Activated CD4-positive, CD25-positive, alpha-beta regulatory T cell treated with anti-CD3 and anti-CD28 coated beads, Interleukin-2, amount 50 U/mL, for 72 hours (primary cell): Measurements from ENCODE around the gene AASDHPPT.
"Not testable (repeated sequence)": the region's sequence is repeated elsewhere in the genome, so short reads cannot be mapped to it uniquely, and the experiment has no call there.

Source experiments
- DNase-seq: peaks from one replicate; pipeline ENCODE4 v3.0.0; 2021

AASDHPPT gene, protein sequence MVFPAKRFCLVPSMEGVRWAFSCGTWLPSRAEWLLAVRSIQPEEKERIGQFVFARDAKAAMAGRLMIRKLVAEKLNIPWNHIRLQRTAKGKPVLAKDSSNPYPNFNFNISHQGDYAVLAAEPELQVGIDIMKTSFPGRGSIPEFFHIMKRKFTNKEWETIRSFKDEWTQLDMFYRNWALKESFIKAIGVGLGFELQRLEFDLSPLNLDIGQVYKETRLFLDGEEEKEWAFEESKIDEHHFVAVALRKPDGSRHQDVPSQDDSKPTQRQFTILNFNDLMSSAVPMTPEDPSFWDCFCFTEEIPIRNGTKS

DNA sequence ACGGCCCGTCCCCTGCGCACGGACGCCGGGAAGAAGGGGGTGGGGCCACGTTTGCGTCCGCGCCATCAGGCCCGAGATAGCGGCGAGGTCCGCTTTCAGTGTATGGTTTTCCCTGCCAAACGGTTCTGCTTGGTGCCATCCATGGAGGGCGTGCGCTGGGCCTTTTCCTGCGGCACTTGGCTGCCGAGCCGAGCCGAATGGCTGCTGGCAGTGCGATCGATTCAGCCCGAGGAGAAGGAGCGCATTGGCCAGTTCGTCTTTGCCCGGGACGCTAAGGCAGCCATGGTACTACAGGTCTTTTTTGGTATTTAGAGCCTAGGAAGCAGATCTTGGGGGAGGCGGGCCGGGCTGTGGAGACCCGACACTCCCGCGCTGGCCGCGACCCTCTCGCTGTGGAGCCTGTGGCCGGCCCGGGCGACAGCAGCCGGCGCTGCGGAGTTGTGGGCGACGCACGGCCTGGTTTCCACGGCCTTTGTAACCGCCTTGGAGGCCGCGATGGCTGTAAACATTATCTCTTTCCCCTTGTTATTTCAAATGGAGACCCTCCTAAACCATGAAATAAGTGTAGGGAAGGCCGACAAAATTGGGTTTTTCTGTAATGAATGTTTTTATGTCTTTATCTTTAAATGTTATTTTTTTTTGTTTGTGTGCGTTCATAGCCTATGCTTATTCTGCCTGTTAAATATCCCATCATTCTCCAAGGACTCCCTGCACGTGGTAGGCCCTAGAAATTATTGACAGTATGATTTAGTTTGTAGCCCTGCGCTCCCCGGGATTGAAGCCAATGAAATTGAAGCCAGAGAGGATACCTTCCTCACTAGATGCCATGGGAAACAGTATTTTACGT lies at the start of gene AASDHPPT:
Gene AASDHPPT (plus strand): TSS at position 54 of the 847 bp plus-strand sequence. CDS start 49 bp downstream, at position 103.
- no peak for DNase-seq

DNA sequence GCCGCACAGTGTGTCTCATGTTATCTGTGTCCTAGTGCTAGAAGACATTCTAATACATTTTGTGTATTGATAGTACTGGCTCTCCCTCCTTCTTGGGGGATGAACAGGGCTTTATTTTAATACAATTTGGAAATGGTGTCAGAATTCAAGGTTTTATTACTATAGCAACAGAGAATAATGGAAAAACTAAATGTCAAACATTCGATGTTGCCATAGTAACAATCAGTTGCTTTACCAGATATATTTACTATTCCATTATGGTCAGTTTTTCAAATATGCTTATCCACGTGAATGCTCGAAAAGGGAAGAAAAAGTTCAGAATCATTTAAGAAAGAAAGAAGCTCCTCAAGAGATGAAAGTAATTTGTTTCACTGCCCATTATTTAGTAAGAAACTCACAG lies 46.9 kb upstream of the AASDHPPT start:
- no peak for DNase-seq

DNA sequence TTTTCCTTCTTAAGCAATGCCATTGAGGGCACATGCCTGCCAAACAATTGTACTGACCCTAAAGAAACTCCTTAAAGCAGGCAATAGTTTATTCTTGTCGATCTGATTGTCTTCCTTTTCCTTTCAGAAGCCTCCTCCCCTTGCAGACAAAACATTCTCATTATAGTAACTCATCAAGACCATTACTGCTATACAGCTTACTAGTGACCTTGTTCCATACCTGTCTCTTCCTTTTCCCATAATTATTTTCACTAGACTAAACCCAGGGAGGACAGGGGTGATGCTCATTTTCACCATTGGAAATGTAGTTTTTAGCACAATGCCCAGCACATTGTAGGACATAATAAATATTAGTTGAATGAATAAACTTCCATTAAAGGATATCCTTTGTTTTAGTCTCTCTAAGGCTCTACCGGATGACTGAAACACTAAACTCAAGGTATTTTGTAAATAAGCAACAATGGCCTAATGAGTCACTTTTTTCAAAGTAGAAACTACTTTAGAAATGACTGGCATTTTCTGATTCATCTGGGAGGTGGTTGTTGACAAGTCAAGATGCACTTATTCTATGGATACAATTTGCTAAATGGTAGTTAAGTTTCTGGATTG lies 46.2 kb upstream of the AASDHPPT start:
- no peak for DNase-seq

DNA sequence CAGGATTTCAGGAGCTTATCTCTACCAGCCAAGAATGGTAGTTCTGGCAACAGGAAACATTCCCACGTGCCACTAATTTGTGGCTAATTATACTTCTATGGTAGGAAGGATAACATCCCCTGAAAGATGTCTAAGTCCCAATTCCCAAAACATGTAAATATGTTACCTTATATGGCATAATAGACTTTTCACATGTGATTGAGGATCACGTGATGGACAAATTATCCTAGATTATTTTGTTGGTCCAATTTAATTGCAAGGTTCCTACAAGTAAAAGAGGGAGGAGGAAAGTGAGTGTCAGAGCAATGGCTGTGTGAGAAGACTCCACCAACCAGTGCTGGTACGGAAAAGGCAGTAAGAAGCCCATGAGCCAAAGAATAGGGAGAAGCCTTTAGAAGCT lies 45.5 kb upstream of the AASDHPPT start:
- DNase-seq: no peak

DNA sequence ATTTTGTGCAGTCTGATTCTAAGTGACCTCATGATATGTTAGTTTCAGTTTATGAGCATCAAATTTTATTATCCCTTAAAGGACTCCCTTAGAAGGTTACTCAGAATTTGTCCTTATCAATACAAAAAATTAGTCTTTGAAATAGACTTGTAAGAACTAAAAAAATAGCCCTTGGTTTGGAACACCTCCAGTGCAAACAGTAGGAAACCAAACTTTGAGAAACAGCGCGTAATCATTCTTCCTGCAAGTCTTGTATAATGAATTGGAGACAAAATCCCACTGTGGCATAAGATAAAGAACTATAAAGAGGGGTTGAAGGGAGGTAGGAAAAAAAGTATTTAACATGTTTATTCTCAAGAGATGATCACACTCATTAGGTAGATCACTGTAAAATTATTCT lies 44.6 kb upstream of the AASDHPPT start:
- no peak for DNase-seq

DNA sequence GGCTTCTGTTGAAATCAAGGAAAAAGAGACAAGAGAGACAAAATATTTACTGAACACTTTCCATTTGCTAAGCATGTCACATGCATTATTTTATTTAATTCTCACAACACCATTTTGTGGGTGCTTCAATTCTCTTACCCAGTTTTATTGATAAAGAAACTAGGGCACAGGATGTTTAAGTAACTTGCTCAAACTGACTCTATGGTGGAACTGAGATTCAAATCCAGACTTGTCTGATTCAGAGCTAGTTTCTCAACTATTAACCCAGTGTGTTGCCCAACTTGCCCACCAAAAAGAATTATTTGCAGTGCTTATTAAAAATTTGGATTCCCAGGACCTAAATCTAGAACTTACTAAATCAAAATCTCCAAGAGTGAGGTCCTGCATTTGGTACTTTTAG lies 33.9 kb upstream of the AASDHPPT start:
- DNase-seq: no peak

DNA sequence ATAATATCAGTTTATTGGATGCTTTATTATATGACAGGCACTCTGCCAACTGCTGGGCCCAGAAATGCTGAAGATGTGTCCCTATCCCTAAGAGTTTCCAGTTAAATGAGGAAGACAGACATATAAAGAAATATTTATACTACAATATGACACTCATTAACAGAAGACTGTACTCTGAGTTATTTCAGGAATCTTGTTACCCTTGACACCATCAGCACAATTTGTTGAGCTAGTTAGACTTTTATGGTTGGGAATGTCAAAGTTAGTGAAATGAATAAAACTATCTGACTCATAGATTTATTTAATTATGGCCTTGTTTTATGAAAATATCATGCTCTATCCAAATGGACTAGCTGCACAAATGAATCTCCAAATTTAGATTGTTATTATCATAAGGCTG lies 29.8 kb upstream of the AASDHPPT start:
- no peak for DNase-seq

DNA sequence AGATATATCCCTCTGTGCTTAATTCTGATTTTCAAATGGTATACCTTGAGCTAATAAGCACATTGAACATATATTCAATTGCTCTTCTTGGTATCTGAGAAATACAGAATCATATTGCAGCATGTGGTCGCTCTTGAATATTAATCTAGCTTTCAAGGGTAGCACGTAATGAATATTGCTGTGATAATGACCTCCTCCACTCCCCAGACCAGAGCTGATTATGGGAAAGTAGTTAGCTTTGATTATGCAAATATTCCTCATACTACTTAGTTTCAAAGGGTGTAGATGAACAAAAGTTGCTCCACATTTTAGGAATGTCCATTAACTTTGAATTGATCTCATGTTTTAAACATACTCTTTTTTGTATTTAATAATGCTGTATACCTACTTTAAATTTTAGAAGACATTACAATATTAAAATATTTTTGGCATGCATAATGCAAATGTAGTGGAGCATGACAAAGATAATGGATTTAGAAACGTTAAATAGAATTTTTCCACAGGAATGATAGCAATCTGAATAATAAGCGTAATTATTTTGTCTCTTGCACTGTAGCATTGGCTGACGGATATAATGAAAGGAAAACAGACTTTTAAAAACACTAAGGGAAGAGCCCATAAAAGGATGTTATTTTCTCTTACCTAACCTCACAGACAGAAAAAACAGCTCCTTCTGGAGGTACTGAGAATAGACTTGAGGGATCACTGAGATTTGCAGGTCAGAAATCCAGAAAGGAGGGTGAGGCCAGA lies 27.6 kb upstream of the AASDHPPT start:
- DNase-seq: no peak

DNA sequence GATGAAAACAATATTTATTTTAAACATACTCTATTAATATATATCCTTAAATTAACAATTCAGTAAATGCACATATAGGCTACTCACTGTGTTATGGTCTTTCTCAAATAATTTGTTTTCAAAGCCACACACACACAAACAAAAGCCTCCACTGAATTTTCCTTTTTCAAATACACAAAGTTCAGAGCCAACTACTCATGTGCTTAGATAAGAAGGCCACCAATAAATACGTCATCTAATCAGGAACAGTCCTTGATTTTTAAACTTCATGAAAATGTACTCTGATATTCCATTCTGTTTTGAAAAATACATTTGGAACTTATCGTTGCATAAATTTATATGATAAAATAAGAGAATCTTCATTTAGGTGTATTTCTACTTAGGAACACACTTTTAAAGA lies 26.4 kb upstream of the AASDHPPT start:
- no peak for DNase-seq

DNA sequence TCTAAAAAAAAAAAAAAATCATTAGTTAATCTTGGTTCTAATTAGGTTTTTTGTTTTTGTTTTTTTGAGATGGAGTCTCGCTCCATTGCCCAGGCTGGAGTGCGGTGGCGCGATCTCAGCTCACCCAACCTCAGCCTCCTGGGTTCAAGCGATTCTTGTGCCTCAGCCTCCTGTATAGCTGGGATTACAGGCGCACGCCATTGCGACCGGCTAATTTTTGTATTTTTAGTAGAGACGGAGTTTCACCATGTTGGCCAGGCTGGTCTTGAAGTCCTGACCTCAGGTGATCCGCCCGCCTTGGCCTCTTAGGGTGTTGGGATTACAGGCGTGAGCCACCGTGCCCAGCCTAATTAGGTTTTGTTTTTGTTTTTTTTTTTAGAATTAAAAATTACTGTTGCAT lies 19.1 kb upstream of the AASDHPPT start:
- DNase-seq: not testable (repeated sequence)

DNA sequence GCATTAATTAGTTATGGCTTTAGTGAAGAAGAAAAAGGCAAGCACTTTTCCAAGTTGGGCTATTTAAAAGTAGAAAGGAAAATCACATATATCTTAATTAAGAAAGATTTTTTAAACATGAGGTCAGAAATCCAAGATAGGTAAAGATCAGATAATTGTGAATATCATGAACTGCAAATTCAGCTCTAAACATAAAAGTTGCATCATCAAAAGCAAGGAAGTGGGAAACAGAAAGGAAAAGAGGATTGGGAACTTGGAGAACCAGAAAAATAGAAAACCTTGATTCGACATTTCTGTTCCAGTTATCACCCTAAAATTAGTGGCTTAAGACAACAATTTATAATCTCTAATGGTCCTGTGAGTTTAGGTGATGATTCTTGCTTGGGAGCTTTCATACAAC lies 17.8 kb upstream of the AASDHPPT start:
- no peak for DNase-seq

DNA sequence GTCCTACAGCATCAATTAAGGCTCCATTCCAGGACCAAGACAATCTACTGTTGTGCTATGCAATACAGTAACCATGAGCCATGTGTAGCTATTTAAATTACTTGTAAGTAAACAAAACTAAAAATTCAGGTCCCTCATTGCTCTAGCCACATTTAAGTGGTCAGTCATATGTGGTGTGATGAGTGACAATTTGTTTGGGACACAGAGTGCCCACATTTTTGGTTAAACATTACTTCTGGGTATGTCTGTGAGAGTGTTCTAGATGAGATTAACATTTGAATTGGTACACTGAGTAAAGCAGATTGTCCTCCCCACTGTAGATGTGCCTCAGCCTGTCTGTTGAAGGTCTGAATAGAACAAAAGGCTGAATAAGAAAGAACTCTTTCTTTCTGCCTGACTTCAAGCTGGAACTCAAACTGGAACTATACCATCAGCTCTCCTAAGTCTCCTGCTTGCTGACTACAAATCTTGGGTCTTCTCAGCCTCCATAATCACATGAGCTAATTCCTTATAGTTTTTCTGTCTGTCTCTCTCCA lies 16.1 kb upstream of the AASDHPPT start:
- no peak for DNase-seq

DNA sequence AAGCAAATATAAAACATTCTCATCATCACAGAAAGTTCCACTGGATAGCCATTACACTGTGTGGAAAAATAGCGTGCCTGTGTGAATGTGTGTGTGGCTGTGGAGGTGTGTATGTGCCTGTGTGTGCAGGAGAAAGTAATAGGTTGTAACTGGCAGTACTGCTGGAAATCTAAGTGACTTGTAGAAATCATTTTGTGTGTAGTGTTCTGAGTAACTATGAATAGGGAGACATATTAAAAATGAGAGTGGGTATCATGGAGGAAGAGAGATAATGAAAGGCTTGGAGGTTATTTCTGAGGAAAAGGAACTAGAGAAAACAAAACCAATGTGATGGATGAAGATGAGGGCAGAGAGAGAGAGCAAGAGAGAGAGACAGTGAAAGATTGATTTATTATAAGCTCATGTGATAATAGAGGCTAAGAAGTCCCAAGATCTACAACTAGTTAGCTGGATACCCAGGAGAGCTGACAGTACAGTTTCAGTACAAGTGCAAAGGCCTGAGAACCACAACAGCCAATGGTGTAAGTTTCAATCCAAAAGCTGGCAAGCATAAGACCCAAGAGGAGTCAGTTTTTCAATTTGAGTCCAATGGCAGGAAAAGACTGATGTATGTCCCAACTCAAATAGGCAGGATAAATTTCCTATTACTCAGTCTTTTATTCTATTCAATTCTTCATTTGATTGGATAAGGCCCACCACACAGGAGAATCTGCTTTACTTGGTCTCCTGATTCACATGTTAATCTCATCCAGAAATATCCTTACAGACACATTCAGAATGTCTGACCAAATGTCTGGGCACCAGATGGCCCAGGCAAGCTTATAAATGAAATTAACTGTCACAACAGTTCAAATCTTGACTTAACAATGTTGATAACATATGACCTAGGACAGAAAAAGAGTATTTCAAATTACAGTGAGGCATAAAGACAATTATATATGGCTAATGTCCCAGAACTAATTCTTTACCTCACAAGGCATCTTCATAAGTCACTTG lies 15.2 kb upstream of the AASDHPPT start:
- no peak for DNase-seq

DNA sequence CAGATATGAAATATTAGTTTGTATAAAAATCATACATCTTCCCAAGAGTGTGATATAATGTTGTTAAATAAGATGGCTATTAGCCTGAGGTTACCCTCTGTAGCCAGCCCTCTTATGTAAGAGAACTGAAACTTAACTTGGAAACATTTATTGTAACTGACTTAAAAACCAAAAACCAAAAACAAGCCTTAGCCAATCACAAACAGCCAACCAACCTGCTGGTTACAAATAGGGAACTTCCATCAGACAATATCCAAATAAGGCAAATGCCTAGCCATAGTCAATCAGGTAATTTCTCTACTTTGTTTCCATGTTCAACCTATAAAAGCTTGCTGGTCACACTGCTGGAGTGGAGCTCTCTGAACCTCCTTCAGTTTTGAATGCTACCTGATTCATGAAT lies 14.5 kb upstream of the AASDHPPT start:
- no peak for DNase-seq

DNA sequence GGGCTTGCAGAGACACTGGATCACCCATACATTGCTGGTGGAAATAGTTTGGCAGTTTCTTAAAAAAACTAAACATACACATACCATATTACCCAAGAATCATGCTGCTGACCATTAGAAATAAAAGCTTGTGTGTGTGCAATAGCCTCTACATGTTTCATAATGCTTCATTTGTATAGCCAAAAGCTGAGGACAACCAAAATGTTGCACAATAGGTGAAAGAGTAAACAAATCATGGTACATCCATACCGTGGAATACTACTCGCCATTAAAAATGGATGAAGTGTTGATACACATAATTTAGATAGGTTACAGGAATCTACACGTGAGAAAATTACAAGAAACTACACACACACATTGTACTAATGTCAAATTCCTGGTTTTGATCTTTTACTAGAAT lies 6.9 kb upstream of the AASDHPPT start:
- DNase-seq: no peak

DNA sequence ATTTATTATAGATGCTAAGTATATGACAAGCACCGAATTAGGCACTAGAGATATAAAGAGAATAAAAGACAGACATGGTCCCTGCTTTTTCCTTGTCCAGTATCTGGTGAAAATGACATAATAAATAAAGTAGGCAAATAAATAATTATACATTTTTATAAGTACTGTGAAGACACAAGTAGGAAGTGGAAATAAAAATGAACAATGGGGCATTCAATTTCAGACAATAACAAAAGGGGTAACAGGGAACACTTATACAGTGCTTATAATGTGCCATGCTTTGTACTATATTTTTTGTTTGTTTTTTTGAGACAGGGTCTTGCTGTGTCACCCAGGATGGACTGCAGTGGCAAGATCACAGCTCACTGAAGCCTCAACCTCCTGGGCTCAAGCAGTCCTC lies 4.7 kb upstream of the AASDHPPT start:
- no peak for DNase-seq

DNA sequence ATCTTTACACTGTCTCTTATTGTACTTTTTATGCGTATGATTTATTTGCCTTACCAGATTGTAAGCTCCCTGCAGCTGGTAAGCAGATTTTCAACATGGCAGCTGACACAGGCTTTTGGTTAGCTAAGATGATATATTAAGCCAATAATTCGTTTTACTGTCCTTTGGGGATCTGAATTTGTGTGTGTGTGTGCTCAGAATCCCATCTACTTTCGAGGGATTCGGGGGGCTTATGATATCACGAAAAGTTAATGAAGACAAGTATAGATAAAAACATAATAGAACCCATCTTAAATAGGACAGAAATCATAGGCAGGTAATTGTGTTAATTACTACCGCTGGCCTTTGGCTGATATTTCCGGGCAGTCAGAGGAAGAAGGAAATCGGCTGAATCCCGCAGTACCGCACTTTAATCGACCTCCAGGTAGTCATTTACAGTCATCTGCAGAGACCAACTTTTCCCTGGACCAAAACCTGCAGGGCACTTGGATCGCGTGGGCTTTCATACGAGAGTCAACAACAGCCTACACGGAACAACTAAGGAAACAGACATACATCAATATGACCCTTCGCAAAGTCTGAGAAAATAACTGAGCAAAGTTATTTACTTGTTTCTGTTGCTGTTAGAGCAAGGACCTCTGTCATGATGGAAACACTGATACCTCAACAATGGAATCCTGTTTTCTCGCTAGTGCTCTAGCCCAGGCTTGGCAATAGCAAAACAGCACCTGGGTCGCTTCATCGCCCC lies 1.1 kb upstream of the AASDHPPT start:
- no peak for DNase-seq

DNA sequence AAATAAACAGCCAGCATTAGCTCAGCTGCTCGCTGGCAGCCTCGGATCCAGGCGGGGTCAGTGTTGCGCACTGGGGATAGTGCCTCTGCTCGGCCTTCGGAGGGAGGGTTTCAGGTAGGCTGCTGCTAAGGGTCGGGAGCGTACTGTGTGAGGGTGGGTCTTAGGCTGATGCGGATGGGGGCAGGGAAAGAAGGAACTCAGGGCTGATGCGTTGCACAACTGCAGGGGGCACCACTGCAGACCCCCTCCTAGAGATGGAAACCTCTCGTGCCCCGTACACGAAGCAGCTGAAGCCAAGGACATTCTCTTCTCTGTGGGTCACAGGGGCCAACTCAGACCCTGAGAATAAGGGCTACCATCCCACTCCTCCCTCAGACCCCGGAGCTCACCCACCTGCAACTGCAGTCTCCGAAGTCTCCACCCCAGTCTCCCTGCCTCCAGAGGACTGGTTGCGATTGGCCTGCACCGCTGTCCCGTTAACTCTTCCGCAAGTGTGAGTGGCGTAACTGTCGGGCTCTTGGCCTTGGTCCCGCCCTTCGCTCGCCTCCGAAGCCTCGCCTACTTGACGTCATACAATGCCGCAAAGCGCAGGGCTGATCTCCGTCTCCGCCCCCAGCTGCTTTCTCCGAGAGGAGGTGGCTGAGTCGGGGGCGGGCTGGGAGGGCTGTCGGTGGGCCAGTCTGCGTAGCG lies 398 bp upstream of the AASDHPPT start, which contains the start of gene KBTBD3:
Gene KBTBD3 (minus strand): TSS at position 429 of the 690 bp plus-strand sequence. CDS start 18,250 bp downstream, outside the sequence.
- DNase-seq: peak; percentile 96

DNA sequence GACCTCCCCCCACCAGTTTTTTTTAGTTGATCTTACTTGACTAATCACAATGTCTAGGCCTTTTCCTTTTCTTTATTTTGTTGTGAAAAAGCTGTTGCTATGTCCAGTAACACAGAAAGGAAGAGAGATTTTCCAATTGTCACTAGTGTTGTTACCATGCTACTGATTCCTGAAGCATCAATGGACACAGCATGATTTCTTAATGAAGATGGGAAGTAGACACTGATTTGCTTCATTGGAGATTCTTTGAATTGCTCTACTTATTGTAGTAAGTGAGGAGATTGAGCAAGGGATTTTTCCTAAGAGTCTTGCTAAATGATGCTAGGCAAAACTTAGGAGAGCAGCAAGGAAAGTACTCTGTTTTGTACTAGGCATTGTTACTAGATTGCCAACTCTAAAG lies 4.6 kb downstream of the AASDHPPT start:
- no peak for DNase-seq

DNA sequence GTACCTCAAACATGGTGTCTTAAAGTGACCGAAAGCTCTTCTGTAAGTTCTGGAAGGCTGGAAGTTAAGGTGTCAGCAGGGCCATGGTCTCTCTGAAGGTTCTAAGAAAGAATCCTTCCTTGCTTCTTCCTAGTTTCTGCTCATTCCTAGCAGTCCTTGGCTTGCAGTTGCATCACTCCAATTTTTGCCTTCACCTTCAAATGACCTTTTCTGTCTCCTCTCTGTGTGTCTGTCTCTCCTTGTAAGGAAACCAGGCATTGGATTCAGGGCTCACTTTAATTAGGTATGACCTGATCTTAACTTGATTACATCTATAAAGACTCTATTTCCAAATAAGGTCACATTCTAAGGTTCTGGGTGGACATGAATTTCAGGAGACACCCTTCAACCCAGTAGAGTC lies 8.7 kb downstream of the AASDHPPT start:
- DNase-seq: no peak
